GM21515 (cell line): Measurements from ENCODE around the gene TRIM25.

Source experiments
- ATAC-seq: cut with Tn5 transposase; IDR thresholded peaks from one replicate; pipeline ENCODE4 v1.9.1; 2021; ENCODE audit not compliant: unreplicated experiment

Gene TRIM25

DNA sequence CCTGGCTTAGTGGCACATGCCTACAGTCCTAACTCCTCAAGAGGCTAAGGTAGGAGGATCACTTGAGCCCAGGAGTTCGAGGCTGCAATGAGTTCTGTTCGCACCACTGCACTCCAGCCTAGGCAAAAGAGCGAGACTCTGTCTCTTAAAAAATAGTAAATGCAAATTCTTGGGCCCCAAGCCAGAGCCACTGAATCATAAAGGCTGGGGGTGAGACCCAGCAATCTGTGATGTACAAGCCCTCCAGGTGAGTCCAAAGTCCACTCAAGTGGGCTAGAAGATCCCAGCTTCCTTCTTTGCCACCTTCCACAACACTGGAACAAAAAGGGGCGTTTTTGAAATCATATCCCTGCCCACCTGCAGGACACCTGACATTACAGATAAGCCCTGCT lies 16.9 kb downstream of the TRIM25 start:
- no peak for ATAC-seq

DNA sequence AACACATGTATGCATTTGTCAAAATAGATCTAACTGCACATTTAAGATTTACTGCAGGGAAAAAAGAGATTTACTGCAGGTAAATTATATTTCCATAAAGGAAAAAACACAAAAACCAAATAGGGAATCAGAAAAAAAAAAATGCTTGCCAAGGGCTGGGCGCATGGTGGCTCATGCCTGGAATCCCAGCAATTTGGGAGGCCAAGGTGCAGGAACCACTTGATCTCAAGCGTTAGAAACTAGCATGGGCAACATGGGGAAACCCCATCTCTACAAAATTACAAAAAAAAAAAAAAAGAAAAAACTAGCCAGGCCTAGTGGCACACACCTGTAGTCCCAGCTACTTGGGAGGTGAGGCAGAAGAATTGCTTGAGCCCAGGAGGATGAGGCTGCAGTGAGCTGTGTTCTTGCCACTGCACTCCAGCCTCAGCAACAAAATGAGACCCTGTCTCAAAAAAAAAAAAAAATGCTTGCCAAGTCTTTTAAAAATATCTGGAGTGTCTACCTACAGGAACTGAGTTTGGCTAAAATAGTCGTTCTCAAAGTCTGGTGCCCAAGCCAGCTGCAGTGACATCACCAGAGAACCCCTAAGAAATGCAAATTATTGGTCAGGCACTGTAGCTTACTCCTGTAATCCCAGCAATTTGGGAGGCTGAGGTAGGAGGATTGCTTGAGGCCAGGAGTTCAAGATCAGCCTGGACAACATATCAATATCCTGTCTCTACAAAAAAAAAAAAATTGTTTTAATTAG lies 17.5 kb downstream of the TRIM25 start:
- ATAC-seq, result no peak

DNA sequence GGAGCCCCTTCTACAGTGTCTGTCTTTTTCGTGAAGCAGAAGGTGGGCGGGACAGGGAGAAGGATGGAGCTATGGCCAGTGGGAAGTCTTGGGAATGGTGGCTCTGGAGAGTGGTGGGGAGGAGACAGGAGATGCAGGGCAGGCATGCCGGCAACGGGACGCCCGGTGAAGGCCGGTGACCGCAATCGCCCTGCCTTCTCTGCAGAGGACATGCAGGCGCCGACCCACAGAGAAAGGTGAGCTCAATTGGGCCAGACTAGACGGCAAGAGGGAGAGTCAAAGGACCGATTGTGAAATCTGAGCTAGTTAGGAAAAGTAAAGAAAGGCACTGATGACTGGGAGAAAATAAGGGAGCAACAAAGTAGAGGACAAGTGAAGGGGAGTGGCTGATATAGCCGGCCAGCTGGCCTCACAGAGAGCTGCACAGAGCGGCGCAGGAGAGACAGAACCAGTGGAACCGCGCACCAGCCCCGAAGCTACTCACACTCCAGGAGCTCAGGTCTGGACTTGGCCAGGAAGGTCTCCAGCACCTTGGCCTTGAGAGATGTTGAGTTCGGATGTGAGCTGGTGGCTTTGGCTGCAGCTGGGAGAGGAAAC lies 18.9 kb downstream of the TRIM25 start:
- ATAC-seq, result no peak

DNA sequence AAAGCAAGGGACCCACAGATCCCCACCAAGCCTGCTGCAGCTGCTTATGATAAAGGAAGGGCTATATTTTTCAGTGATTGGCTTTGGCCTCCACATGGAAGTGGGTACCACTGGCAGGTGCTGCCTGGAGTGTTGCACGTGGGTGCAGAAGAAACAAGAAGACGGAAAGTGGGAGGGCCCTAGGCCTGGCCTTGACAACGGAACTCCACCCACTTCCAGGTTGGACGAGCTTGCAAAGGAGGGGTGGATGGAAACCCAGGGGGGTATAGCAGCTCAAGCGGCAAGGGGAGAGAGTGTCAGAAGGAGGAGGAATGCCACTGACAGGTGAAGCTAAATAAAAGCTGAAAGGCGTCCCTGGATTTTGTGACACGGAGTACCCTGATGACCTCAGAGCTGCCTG lies 20.3 kb downstream of the TRIM25 start:
- ATAC-seq, result no peak

DNA sequence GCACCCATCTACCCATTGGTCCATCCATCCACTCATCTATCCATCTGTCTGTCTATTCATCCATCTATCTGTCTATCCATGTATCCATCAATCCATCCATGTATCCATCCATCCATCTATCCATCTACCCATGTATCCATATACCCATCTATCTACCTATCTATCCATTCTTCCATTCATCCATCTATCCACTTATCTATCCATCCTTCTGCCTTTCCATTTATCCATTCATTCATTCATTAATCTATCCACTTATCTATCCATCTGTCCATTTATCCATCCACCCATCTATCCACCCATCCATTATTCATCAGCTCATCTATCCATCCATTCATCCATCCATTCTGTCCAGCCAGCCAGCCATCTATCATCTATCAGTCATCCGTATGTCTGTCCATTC lies 21.5 kb downstream of the TRIM25 start:
- no peak for ATAC-seq

DNA sequence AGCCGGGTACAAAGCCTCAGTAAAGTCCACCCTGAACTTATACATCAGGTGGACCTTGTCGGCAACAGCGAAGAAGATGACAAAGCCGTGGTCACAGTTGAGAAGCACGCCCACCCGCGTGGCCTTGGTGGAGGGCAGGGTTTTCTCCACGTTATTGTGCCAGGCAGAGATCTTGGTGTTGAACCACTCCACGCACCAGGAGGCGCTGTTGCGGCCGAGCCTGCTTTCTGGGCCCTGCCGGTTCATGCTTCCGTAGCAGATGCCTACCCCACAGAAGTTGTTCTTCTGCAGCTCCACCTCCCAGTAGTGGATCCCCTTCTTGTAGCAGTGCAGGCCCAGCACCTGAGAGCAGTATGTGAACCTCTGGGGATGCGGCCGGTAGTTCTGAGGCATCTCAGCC lies 22.1 kb downstream of the TRIM25 start:
- no peak for ATAC-seq

DNA sequence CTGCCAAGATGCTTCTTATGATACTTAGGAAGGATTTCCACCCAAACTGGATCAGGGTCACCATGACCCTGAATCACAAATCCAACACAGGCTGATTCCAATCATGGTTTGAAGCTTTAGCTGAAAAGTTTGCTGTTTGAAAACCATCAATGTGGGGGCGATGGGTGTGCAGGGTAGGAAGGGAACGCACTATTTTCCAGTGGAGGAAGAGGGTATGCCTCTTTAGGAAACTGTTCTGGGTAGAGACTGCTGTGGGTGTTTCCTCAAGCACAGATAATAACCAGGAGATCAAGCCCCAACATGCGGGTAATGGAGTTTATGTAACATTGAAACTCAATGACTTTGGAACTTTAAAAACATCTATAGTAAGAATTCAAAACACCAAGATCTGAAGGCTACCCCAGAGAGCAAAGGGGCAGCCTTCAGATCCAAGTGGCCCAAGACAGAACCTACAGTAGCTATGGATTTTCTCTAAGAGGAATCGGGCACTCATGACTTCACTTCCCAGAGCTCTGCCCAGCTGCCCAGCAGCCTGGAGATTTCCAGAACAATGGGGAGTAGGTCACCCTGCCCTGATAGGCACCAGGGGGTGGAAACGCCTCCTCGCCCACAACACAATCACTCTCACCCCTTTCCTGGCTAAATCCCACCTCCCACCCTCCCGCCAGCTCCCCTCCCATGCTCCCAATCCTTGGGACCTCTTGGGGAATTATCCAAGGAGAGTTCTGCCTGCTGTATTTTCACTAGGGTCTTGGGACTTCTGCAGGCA lies 22.8 kb downstream of the TRIM25 start:
- no peak for ATAC-seq

DNA sequence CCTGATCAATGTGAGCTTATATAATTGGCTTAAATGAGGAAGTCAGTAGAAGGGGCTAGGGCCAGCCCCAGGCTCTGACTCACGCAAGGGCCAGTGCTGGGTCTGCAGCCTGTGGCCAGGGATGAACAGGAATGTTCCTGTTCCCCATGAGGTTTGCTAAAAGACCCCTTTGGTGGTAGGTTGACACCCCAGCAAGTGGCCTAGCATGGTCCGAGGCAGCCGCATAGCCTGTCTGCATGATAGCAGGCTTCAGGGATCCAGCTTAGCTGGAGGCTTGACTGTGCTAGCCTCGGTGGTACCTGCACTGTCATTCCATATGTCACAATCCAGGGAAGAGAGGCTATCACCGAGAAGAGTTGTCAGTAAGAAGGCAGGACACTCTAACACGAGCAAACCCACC lies 23.5 kb downstream of the TRIM25 start:
- no peak for ATAC-seq

DNA sequence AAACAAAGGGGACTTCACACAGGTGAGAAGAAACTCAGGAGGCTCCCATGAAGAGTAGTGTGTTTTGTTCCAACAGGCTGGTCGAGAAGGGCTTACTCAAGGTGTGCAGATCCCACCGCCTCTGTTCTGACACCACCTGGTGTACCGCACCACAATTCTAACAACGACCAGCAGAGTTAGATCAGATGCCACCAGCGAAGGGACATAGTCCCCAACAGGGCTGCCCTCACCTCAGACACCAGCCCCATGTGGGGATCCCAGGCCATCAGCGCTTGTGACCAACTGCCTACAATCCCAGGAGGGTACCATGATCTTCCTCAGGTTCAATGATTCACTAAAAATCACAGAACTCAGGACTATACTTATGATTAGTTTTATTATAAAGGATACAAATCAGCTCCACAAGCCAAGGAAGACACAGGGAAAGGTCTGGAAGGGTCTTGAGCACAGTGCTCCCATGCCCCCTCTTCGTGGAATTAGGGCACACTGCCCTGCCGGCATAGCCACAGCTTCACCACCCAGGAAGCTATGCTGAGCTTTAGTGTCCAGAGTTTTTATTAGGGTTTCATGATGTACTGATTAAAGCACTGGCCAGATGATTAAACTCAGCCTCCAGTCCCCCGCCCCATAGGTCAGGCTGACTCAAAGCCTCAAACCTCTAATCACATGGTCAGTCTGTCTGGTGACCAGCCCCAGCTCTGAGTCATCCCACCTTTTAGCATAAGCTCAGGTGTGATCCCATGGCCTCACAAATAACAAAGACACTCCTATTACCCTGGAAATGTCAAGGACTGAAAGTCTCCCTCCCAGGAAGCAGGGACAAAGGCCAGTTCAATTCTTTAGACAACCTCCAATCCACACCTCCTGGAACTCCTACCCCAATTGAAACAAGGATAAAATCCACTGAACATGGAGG lies 26.0 kb downstream of the TRIM25 start:
- ATAC-seq, result no peak

DNA sequence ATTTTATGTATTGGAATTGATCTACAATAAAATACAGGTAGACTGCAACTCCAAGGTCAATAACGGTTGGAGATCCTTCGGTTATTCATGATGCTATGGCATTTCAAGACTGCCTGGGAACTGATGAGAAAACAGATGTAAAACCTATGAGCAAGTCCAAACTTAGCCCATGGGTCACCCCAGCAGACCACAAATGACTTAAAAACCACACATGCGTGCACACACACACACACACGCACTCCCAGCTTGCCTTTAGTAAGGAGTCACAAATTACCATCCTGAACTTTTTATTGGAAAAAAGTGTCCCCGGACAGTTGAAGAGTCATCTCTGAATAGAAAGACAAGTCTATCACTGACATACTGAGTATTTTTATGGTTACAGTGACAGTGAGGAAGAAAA lies 26.7 kb downstream of the TRIM25 start:
- no peak for ATAC-seq

DNA sequence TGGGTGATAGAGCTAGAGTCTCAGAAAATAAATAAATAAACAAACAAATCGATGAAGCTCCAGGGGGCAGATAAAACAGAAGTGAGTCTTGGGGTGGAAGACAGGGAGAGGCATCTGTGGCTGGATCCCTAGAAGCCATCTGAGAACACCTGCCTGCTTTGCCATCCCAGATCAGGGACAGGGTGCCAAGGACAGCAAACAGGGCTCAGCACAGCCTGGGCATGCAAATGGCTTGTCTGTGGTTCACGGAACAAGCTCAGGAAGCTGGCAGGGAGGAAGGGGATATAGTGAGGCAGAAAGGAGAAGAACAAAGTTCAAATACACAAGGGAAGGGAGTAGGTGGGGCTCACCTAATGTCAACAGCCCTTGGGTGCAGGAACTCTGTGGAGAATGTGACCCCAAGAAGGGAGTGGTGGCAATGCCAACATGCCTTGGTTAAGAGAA lies 27.5 kb downstream of the TRIM25 start:
- ATAC-seq, result no peak

DNA sequence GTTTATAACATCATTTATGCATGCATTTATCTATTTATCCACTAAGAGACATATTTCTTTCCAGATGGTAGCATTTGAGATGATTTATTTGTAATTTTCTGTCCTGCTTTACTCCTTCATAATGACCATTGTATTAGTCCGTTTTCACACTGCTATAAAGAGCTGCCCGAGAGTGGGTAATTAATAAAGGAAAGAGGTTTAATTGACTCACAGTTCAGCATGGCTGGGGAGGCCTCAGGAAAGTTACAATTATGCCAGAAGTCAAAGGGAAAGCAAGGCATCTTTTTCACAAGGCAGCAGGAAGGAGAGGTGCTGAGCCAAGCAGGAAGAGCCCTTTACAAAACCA lies 28.6 kb downstream of the TRIM25 start:
- no peak for ATAC-seq

DNA sequence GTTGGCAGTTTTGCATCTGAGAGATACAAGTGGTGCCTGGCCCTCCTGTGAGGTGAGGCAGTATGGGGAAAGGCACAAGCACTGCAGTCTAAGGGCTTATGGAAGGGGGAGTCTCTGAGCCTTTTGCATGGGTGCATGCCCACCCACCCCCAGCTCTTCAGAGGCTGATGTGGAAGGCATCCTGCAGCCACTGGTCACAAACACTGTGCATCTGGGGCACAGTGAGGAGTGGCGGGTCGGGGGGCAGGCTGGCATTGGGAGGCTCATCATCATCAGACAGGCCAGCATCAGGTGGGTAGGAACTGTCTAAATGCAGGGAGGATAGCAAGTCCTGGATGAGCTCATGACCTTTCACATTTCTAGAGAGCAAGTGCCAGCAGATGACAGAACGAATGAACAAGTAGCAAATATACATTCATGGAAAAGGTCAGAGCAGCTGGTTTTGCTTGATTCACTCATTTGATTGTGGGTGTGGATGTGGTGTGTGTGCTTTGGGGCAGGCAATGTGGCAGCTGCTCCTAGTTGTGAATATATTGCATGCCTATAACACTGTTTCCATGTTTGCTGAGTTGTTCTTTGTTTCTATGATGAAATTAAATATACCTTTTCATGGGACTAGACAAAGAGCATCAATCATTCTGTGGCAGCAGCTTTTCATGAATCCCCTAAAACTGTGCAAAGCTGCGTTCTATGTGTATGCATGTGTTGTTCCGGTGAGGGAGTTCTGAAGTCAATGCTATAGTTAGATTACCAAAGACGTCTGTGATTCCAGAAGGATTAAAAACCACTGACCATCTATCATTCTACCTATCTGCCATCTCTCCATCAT lies 29.2 kb downstream of the TRIM25 start:
- no peak for ATAC-seq

DNA sequence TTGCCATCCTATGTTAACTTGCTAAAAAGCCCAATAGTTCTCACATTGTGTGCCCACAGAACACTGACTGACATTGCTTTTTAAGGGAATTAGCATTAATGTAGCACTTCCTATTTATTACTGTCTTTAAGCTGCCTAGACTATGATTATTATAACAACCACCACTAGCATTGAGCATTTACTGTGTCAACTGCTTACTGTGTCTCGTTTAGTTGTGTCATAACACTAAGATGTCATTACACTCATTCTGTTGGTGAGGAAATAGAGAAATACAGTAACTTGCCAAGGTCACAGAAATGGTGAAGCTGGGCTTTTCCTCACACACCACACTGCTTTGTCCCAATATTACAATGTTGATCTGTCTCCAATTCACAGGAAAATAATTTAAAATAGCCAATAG lies 30.2 kb downstream of the TRIM25 start:
- no peak for ATAC-seq

DNA sequence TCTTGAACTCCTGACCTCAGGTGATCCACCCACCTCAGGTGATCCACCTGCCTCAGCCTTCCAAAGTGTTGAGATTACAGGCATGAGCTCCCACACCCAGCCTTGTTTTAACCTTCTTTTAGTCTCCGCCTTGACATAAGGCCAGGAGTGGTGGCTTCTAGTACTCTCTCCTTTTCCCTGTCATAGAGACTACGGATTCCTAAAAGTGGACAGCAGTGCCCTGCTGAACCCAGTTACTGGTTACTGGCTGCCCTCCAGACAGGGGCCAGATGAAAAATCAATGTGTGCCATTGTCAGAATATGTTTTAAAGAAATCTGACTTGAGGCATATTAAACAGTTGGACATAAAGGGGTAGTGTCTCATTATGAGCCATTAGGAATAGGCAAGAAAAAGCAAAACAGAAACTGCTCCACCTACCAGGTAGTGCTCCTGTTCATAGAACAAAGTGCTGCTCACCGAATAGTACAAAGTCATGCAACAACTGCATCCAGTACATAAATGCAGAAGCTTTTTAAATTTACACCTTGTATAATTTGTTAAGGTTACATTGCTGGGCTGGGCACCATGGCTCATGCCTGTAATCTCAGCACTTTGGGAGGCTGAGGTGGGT lies 32.1 kb downstream of the TRIM25 start:
- no peak for ATAC-seq

DNA sequence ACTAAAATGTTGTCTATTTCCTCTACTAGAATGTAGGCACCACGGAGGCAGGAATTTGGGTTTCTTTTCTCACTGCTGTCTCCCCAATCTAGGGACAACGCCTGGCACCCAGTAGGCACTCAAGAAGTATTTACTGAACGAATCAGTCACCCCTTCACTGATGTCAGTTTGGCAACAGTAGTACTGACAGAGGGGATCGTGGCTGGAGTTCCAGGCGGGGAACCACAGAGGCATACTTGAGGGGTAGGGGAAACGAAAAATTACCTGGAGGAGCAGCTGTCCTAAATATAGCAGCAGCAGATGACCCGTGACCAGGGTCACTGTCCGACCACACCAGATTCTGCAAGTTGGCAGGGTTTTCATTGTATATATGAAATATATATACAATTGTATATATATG lies 33.3 kb downstream of the TRIM25 start:
- no peak for ATAC-seq

DNA sequence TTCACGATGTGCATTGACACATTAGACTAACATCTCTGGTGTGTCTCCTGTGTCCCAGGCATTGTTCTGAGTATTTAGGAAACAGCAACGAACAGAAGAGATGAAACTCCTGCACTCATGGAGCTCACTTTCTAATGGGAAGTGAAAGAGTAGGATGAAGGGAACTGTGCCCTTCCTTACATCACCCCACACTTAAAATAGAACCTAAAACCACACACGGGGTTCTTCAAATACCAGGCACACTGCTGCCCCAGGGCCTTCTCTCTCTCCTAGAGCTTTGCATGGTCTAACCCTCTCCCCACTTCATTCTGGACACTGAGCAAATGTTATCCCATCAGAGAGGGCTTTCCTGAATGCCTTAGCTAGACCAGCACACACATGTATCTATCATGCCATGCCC lies 33.7 kb downstream of the TRIM25 start:
- ATAC-seq, result no peak

DNA sequence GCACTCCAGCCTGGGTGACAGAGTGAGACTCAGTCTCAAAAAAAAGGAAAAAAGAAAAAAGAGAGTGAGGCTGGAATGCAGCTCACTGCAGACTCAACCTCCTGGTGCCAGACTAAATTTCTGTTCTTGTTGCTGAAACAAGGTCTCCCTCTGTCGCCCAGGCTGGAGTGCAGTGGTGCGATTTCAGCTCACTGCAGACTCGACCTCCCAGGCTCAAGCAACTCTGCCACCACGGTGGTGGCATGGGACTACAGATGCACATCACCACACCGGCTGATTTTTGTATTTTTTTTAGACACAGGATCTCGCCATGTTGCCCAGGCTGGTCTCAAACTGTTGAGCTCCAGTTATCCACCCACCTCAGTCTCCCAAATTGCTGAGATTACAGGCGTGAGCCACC lies 34.6 kb downstream of the TRIM25 start:
- ATAC-seq, result no peak

DNA sequence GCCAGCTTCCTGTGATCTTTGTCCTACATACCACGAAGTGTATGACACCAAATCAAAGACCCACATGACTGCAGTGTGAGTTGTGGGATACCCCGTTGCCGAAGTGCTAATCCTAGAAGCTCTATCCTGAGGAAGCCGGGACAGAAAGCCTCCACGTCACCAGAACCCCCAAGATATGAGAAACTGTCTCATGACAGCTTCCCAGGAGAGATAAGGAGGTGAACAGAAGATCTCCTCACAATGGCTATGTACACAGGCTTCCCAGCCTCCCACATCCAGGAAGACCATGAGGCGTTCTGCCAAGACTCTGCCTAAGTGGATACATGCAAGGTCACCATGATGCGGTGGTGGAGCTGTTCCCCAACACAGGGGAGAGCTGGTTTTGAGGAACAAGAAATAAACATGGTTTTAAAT lies 37.1 kb downstream of the TRIM25 start:
- no peak for ATAC-seq

DNA sequence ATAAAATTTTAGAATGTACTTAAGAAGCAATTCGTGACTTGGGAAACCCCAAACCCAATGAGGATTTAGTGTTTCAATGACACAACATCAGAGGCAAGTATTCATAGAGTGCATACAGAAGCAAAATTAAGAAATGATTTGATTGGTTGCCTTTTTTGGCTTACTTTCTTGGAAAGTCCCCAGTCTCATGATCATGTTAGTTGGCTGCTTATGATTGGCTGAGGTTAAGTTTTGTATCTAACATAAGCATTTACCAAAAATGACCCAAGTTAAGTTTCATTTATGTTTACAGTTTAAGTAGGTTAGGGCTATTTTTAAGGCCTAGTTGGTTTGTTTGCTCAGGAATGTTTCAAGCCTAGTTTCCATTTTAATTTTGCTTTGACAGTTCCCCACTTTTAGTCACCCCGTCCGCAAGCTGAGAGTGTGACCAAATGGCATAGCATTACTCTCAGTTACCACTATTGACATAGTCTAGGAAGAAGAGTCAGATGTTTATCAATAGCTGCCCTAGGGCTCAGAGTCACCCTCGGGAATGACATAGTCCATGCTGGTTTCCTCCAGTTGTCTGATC lies 43.7 kb downstream of the TRIM25 start:
- no peak for ATAC-seq
